Hepatocyte (in vitro differentiated cells): ENCODE results near the gene GUCD1.

Source experiments
- EZH2phosphoT487 ChIP-seq: fragments of 200-600 bp; sonication (generic); IDR thresholded peaks from one replicate; pipeline ENCODE4 v1.6.1; 2018; ENCODE audit warnings: antibody characterized with exemption, mild to moderate bottlenecking, low read depth, moderate library complexity; ENCODE audit not compliant: unreplicated experiment, severe bottlenecking
- TF ChIP-seq, protein P1 (sequence below): fragments of 200-600 bp; sonication (generic); IDR thresholded peaks from 2 replicates; pipeline ENCODE4 v1.5.1; 2016; ENCODE audit warnings: antibody characterized with exemption, mild to moderate bottlenecking; ENCODE audit not compliant: poor library complexity

DNA sequence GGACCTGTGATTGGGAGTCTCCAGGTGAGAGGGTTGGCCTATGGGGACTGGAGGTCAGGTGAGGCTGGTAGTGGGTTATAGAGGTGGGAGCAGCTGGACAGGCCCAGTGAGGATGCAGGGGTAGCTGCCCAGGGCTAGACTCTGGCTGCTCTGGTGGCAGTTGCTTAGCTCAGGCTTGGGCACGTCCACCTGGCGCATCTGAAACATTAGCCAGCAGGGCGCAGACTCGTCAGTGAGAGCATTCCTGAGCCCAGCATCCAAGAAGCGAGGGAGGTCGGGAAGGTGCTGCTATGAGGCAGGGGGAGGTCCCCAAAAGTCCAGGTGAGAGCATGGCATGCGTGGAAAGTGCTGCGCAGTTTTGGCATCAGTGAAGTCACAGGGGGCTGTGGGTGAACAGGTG is 44.6 kb upstream of the GUCD1 start:
- TF ChIP-seq, protein P1, sequence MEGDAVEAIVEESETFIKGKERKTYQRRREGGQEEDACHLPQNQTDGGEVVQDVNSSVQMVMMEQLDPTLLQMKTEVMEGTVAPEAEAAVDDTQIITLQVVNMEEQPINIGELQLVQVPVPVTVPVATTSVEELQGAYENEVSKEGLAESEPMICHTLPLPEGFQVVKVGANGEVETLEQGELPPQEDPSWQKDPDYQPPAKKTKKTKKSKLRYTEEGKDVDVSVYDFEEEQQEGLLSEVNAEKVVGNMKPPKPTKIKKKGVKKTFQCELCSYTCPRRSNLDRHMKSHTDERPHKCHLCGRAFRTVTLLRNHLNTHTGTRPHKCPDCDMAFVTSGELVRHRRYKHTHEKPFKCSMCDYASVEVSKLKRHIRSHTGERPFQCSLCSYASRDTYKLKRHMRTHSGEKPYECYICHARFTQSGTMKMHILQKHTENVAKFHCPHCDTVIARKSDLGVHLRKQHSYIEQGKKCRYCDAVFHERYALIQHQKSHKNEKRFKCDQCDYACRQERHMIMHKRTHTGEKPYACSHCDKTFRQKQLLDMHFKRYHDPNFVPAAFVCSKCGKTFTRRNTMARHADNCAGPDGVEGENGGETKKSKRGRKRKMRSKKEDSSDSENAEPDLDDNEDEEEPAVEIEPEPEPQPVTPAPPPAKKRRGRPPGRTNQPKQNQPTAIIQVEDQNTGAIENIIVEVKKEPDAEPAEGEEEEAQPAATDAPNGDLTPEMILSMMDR: no peak
- no peak for TF ChIP-seq EZH2phosphoT487
